Loucy (cell line): ENCODE measurements around the gene FRMD4A.

ENCODE experiments used
- EZH2phosphoT487 ChIP-seq: fragments of 200-600 bp; IDR thresholded peaks from 2 replicates; pipeline ENCODE4 v1.6.1; 2018; ENCODE audit warnings: antibody characterized with exemption, mild to moderate bottlenecking, moderate library complexity, borderline replicate concordance
- TF ChIP-seq, protein P1 (sequence below): fragments of 200-600 bp; sonication (generic); conservative IDR thresholded peaks from 2 replicates; pipeline ENCODE4 v1.5.1; 2014; ENCODE audit warnings: mild to moderate bottlenecking, antibody characterized with exemption, low read length

DNA sequence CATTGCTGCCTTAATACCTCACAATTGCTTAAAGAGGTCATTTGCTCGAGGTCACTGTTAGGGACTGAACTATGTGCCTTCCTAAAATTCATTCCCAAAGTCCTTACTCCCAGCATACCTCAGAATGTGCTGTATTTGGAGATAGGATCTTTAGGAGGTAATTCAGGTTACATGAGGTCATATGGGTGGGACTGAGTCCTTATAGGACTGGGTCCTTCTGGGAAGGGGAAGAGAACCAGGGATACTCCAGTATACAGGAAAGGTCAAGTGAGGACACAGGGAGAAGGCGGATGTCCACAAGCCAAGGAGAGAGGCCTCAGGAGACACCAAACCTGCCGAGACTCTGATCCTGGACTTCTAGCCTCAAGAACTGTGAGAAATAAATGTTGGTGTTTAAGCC lies 490.7 kb downstream of the FRMD4A start:
- TF ChIP-seq, protein P1, sequence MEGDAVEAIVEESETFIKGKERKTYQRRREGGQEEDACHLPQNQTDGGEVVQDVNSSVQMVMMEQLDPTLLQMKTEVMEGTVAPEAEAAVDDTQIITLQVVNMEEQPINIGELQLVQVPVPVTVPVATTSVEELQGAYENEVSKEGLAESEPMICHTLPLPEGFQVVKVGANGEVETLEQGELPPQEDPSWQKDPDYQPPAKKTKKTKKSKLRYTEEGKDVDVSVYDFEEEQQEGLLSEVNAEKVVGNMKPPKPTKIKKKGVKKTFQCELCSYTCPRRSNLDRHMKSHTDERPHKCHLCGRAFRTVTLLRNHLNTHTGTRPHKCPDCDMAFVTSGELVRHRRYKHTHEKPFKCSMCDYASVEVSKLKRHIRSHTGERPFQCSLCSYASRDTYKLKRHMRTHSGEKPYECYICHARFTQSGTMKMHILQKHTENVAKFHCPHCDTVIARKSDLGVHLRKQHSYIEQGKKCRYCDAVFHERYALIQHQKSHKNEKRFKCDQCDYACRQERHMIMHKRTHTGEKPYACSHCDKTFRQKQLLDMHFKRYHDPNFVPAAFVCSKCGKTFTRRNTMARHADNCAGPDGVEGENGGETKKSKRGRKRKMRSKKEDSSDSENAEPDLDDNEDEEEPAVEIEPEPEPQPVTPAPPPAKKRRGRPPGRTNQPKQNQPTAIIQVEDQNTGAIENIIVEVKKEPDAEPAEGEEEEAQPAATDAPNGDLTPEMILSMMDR, result no peak
- no peak for TF ChIP-seq EZH2phosphoT487
